Hepatocyte (in vitro differentiated cells): ENCODE data around the gene C10orf120. TPM values are rescaled to one million over a fixed set of nuclear protein-coding genes. Genes with fewer than 3 reads are reported as not detected.

Experiments used
- DNase-seq: peaks from one replicate; pipeline ENCODE4 v3.0.0-alpha.2; 2016; ENCODE audit warnings: low spot score
- H2AFZ ChIP-seq: fragments of 200-600 bp; sonication (generic); 2 replicates; pipeline ENCODE4 v1.6.0; 2016; ENCODE audit warnings: antibody characterized with exemption, mild to moderate bottlenecking
- H3K27ac ChIP-seq: fragments of 200-600 bp; sonication (generic); 2 replicates; pipeline ENCODE4 v1.5.1; 2016; ENCODE audit warnings: mild to moderate bottlenecking
- H3K27me3 ChIP-seq: fragments of 200-600 bp; sonication (generic); 2 replicates; pipeline ENCODE4 v1.6.1; 2016
- H3K36me3 ChIP-seq: fragments of 200-600 bp; sonication (generic); replicated peaks from 2 replicates; pipeline ENCODE4 v1.5.1; 2016; ENCODE audit warnings: low read depth; ENCODE audit not compliant: insufficient read depth
- H3K4me1 ChIP-seq: fragments of 200-600 bp; sonication (generic); 2 replicates; pipeline ENCODE4 v1.5.1; 2016; ENCODE audit warnings: mild to moderate bottlenecking, moderate library complexity; ENCODE audit not compliant: insufficient read depth
- H3K4me2 ChIP-seq: fragments of 200-600 bp; sonication (generic); 2 replicates; pipeline ENCODE4 v1.6.0; 2016
- H3K4me3 ChIP-seq: fragments of 200-600 bp; sonication (generic); 2 replicates; pipeline ENCODE4 v1.5.1; 2016; ENCODE audit warnings: mild to moderate bottlenecking
- H3K79me2 ChIP-seq: fragments of 200-600 bp; sonication (generic); 2 replicates; pipeline ENCODE4 v1.6.0; 2017; ENCODE audit warnings: mild to moderate bottlenecking
- H3K9me2 ChIP-seq: fragments of 200-600 bp; sonication (generic); replicated peaks from 2 replicates; pipeline ENCODE4 v1.6.0; 2017; ENCODE audit warnings: mild to moderate bottlenecking; ENCODE audit not compliant: insufficient read depth
- H3K9me3 ChIP-seq: fragments of 200-600 bp; sonication (generic); 2 replicates; pipeline ENCODE4 v1.5.1; 2016; ENCODE audit warnings: low read depth, mild to moderate bottlenecking
- H4K20me1 ChIP-seq: fragments of 200-600 bp; sonication (generic); 2 replicates; pipeline ENCODE4 v1.6.0; 2016; ENCODE audit warnings: mild to moderate bottlenecking; ENCODE audit not compliant: insufficient read depth, poor library complexity, severe bottlenecking
- CTCF ChIP-seq: fragments of 200-600 bp; sonication (generic); IDR thresholded peaks from 2 replicates; pipeline ENCODE4 v1.5.1; 2016; ENCODE audit warnings: antibody characterized with exemption, mild to moderate bottlenecking; ENCODE audit not compliant: poor library complexity
- EZH2phosphoT487 ChIP-seq: fragments of 200-600 bp; sonication (generic); IDR thresholded peaks from one replicate; pipeline ENCODE4 v1.6.1; 2018; ENCODE audit warnings: antibody characterized with exemption, mild to moderate bottlenecking, low read depth, moderate library complexity; ENCODE audit not compliant: unreplicated experiment, severe bottlenecking
- WGBS: methylation state at CpG from one replicate; pipeline ENCODE4 v1.1.6; 2016; ENCODE audit warnings: low lambda C conversion rate; ENCODE audit errors: missing lambda C conversion rate; 5-methylcytosine and 5-hydroxymethylcytosine counted together
- polyA plus RNA-seq: library from polyadenylated mRNA; unstranded; fragments of >200 nt; fragmentation: Nextera tagmentation; extraction: Ambion mirVana; gene quantifications from 2 replicates; pipeline ENCODE4 v1.2.1, GENCODE V29; 2016
- total RNA-seq: library from RNA; depleted of rRNA; stranded (reverse); fragments of >200 nt; gene quantifications from 2 replicates; pipeline ENCODE4 v1.2.3, GENCODE V29; 2014

The C10orf120 gene
- total and polyA plus RNA-seq, 2 experiments from 2014 or later = not detected

DNA sequence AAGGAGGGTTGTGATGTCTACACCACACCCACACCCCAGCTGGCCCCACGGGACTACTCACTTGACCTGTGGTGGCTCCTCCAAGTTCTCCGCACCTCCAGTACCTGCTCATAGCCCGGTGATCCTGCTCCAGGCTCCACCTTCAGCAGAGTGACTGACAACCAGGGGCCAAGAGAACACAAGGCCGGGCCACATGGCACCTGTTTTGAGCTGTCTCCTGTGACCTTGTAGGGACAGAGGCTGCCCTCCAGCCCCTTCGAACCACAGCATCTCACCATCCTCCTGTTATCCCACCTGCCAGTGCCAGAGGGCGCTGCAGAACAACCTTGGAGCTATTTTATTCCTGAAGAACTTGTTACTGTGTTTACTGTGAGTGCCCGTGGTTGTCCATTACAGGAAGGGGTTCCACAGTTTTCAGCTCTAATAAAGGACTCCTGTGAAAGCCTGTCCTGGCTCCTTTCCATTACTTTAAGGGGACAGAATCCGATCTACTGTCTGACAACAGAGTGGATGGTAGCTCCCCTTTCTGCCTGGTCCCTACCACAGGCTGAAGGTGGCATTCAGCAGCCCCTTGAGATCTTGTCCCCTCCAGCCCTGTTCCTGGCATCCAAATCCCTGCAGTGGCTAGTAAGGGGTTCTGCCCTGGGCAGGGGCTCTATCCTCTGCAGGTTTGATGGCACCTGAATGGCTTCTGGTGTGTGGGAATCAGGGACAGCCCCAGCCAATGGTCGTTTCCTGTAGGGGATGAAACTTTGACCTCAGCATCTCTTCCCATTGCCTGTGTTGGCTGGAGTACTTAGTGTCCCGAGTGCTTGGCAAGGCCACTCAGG is 50.8 kb downstream of the C10orf120 start:
- H3K27ac ChIP-seq = no peak overlapping the region
- H3K9me2 ChIP-seq = no peaks in the 10 kb centered on the region
- no peaks in the 10 kb centered on the region for H4K20me1 ChIP-seq
- no peak overlapping the region for H3K4me2 ChIP-seq
- H3K27me3 ChIP-seq = peaks cover 12% of the 10 kb centered on the region
- no peak overlapping the region for H3K4me3 ChIP-seq
- H2AFZ ChIP-seq = no peak overlapping the region
- no peaks in the 10 kb centered on the region for H3K4me1 ChIP-seq
- H3K36me3 ChIP-seq = no peaks in the 10 kb centered on the region
- DNase-seq = peak; percentile 67
- TF ChIP-seq CTCF (peak; percentile 62), EZH2phosphoT487 (no peak)
- no peaks in the 10 kb centered on the region for H3K79me2 ChIP-seq
- 38% methylated on average over 10 of the region's 10 CpGs for WGBS
- H3K9me3 ChIP-seq = no peaks in the 10 kb centered on the region

Other genes starting within 250 kb of the C10orf120 start
- gene ARMS2, start 245.2 kb downstream of the C10orf120 start, total RNA-seq = not detected in 2 replicates
- gene ARMS2, start 245.2 kb downstream of the C10orf120 start, polyA plus RNA-seq = not detected in 2 replicates
- gene HTRA1, start 238.3 kb downstream of the C10orf120 start, total RNA-seq = 87.1 and 91.9 TPM in 2 replicates
- 160 and 173 TPM in 2 replicates for gene HTRA1, start 238.3 kb downstream of the C10orf120 start, polyA plus RNA-seq
- gene DMBT1, start 139.1 kb downstream of the C10orf120 start, total RNA-seq = 1.5 and 1.6 TPM in 2 replicates
- gene DMBT1, start 139.1 kb downstream of the C10orf120 start, polyA plus RNA-seq = 0.88 TPM in 1 of 2 replicates, not detected in the other
- gene CUZD1, start 146.0 kb upstream of the C10orf120 start, total RNA-seq = 0.16 TPM in 1 of 2 replicates, not detected in the other
- 0.52 TPM in 1 of 2 replicates, not detected in the other for gene CUZD1, start 146.0 kb upstream of the C10orf120 start, polyA plus RNA-seq
- not detected in 2 replicates for gene FAM24B, start 179.7 kb upstream of the C10orf120 start, total RNA-seq
- gene FAM24B, start 179.7 kb upstream of the C10orf120 start, polyA plus RNA-seq = not detected in 2 replicates
- not detected in 2 replicates for gene FAM24A, start 210.8 kb upstream of the C10orf120 start, total RNA-seq
- not detected in 2 replicates for gene FAM24A, start 210.8 kb upstream of the C10orf120 start, polyA plus RNA-seq